Peyer's patch (tissue), 4 donors: ENCODE results near the gene UNC93A. TPM values are rescaled to one million over a fixed set of nuclear protein-coding genes. Genes with fewer than 3 reads are reported as not detected.

Source experiments
- DNase-seq, 3 donors: peaks; one replicate each; pipeline ENCODE4 v3.0.0-alpha.2; 2017 to 2019
- H3K27ac ChIP-seq, 4 donors: fragments of 200-600 bp; sonication (generic); one replicate each; pipeline ENCODE4 v1.5.1; 2016 to 2019
- H3K27me3 ChIP-seq, 2 donors: fragments of 200-600 bp; sonication (generic); one replicate each; pipeline ENCODE4 v1.5.1; 2019
- H3K36me3 ChIP-seq, 3 donors: fragments of 200-600 bp; sonication (generic); one replicate each; pipeline ENCODE4 v1.5.1; 2016 to 2019
- H3K4me1 ChIP-seq, 4 donors: fragments of 200-600 bp; sonication (generic); one replicate each; pipeline ENCODE4 v1.5.1; 2016 to 2019
- H3K4me3 ChIP-seq, 4 donors: fragments of 200-600 bp; sonication (generic); 1 replicate in 3 of 4; 2 replicates in 1 of 4; pipeline ENCODE4 v1.5.1; 2016 to 2019; ENCODE audit warnings: mild to moderate bottlenecking in 1 of 4
- H3K9me3 ChIP-seq, 4 donors: fragments of 200-600 bp; sonication (generic); one replicate each; pipeline ENCODE4 v1.5.1; 2016 to 2019; ENCODE audit warnings: mild to moderate bottlenecking in 1 of 4
- POLR2A ChIP-seq, 2 donors: fragments of 450-650 bp; IDR thresholded peaks; one replicate each; pipeline ENCODE4 v1.5.1; 2017; ENCODE audit warnings: antibody characterized with exemption in 2 of 2, mild to moderate bottlenecking in 2 of 2, moderate library complexity in 2 of 2
- total RNA-seq, 4 donors: library from RNA; depleted of rRNA; stranded (reverse); fragments of >200 nt; gene quantifications; one replicate each; pipeline ENCODE4 v1.1.0, GENCODE V29; 2016
- TF ChIP-seq, protein P1 (sequence below), 6 experiments: fragments of 450-650 bp in 4 of 6; fragments of 200-600 bp in 2 of 6; sonication (generic) in 1 of 6; IDR thresholded peaks; one replicate each; pipeline ENCODE4 v1.5.1; 2017 to 2019; ENCODE audit warnings: antibody characterized with exemption in 6 of 6, mild to moderate bottlenecking in 3 of 6, moderate library complexity in 1 of 6

Gene UNC93A
- total RNA-seq, 4 donors from 2014 or later, result 10.2 to 17.2 (median 11.5) TPM; not detected in 1

DNA sequence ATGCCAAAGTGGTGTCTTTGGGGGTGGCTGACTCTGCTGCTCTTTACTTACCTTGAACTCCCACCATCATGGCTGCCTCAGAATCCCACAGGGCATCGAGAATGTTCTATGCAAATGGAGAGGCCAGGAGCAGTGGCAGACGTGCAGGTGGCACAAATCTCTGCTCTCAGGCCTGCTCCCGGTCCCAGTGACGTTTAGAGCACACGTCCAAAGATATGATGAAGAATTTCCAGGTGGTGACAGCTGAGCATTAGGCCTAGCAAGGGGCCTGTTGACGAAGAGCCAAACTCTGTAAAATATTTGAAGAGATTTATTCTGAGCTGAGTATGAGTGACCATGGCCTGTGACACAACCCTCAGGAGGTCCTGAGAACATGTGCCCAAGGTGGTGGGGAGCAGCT is 19.0 kb upstream of the UNC93A start:
- peak overlapping the region in 1 of 4 donors; percentile 54 for H3K27ac ChIP-seq
- no peak for DNase-seq
- peaks cover 0 to 33% (median 5%) of the 10 kb centered on the region in 4 donors for H3K4me1 ChIP-seq

GRCh38 chr6:167272696-167273379 is 18.3 kb upstream of the UNC93A start:
- no peaks in the 10 kb centered on the region for H3K27me3 ChIP-seq
- peak in 1 of 3 donors; percentile 52 for DNase-seq
- peaks cover 0 to 33% (median 5%) of the 10 kb centered on the region in 4 donors for H3K4me1 ChIP-seq
- no peaks in the 10 kb centered on the region for H3K36me3 ChIP-seq
- peak overlapping the region in 2 of 4 donors; percentile 46 to 54 for H3K27ac ChIP-seq
- no peaks in the 10 kb centered on the region for H3K9me3 ChIP-seq
- no peak overlapping the region for H3K4me3 ChIP-seq
- no peak for TF ChIP-seq POLR2A (IDR thresholded peaks at IDR 0.05)
- TF ChIP-seq, protein P1, sequence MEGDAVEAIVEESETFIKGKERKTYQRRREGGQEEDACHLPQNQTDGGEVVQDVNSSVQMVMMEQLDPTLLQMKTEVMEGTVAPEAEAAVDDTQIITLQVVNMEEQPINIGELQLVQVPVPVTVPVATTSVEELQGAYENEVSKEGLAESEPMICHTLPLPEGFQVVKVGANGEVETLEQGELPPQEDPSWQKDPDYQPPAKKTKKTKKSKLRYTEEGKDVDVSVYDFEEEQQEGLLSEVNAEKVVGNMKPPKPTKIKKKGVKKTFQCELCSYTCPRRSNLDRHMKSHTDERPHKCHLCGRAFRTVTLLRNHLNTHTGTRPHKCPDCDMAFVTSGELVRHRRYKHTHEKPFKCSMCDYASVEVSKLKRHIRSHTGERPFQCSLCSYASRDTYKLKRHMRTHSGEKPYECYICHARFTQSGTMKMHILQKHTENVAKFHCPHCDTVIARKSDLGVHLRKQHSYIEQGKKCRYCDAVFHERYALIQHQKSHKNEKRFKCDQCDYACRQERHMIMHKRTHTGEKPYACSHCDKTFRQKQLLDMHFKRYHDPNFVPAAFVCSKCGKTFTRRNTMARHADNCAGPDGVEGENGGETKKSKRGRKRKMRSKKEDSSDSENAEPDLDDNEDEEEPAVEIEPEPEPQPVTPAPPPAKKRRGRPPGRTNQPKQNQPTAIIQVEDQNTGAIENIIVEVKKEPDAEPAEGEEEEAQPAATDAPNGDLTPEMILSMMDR (IDR thresholded peaks at IDR 0.05), result no peak

More for the DNA sequence above, 19.0 kb upstream of the UNC93A start:
- H3K36me3 ChIP-seq, result no peaks in the 10 kb centered on the region
- H3K4me3 ChIP-seq, result no peak overlapping the region
- H3K27me3 ChIP-seq, result no peaks in the 10 kb centered on the region
- TF ChIP-seq, protein P1 (IDR thresholded peaks at IDR 0.05), result no peak
- no peak for TF ChIP-seq POLR2A (IDR thresholded peaks at IDR 0.05)
- no peaks in the 10 kb centered on the region for H3K9me3 ChIP-seq

DNA sequence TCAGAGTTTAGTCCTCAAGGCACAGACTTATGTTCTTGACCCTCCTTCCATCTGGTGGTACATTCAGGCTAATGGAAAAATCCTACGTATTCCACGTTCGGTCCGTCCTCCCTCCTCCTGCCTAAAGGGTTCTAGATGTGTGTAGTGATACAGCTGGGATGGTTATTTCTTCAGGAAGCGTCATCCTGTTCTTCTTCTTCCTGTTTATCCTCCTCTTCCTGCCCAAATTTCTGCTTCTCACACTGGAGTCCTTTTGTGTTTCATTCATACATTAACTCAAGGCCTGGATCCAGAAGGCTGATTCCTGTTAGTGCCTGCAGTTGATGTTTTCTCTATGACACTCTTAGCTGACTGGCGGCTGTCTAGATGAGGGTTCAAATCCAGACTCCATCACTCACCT is 16.8 kb upstream of the UNC93A start:
- DNase-seq, result no peak
- Histone ChIP-seq H3K9me3 (no peaks in the 10 kb centered on the region), H3K27ac (no peak overlapping the region), H3K4me3 (no peak overlapping the region), H3K27me3 (no peaks in the 10 kb centered on the region), H3K4me1 (peaks cover 0 to 28% (median 3%) of the 10 kb centered on the region in 4 donors), H3K36me3 (no peaks in the 10 kb centered on the region)
- TF ChIP-seq POLR2A (IDR thresholded peaks at IDR 0.05), result no peak
- TF ChIP-seq, protein P1 (IDR thresholded peaks at IDR 0.05), result no peak

DNA sequence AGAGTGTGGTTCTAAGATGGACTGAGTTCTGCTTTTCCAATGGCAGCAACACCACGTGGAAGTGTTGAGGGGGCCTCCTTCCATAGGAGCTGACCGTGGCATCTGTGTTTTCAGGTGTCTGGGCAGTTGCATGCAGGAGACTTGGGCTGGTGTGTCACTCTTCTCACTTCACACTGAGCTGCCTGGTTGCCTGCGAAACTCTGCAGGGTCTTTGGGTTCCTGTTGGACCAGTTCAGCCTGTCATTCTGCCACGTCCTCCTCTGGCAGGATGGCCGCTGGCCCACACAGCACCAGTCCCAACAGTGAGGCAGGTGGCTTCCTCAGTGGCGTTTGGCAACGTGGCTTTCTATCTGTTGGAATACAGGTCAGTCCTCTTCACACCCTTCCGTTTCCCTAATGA is 16.1 kb upstream of the UNC93A start:
- no peak for DNase-seq
- Histone ChIP-seq H3K27me3 (no peaks in the 10 kb centered on the region), H3K4me3 (no peak overlapping the region), H3K4me1 (peaks cover 0 to 28% (median 3%) of the 10 kb centered on the region in 4 donors), H3K27ac (no peak overlapping the region), H3K36me3 (no peaks in the 10 kb centered on the region), H3K9me3 (no peaks in the 10 kb centered on the region)
- TF ChIP-seq POLR2A (IDR thresholded peaks at IDR 0.05), result no peak
- TF ChIP-seq, protein P1 (IDR thresholded peaks at IDR 0.05), result no peak

DNA sequence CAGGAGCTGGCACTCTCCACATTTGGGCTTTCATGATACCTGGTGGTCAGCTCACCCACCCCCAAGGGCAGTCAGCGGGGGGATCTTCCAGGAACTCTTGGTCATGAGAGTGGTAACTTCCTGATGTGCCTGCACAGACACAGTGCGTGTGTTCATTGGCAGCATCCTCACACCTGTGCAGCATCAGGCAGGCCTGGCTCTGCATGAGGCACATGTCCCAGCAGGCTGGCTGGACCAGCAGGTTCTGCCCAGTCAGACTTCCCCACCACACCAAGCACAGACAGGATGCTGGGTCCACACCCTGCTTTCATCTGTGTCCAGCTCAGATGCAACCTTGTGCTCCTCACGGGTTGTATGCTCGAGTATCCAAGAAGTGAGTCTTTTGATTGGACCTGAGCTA is 15.7 kb upstream of the UNC93A start:
- DNase-seq, result no peak
- Histone ChIP-seq H3K9me3 (no peaks in the 10 kb centered on the region), H3K36me3 (no peaks in the 10 kb centered on the region), H3K4me1 (peaks cover 0 to 25% (median 3%) of the 10 kb centered on the region in 4 donors), H3K4me3 (no peak overlapping the region), H3K27ac (no peak overlapping the region), H3K27me3 (no peaks in the 10 kb centered on the region)
- no peak for TF ChIP-seq POLR2A (IDR thresholded peaks at IDR 0.05)
- TF ChIP-seq, protein P1 (IDR thresholded peaks at IDR 0.05), result no peak
